HEK293 (cell line): ENCODE data around the gene THRAP3.

ENCODE experiments used
- AEBP2 ChIP-seq: fragments of 450-650 bp; formaldehyde crosslinking; IDR thresholded peaks from 2 replicates; pipeline ENCODE4 v1.5.1; 2016; ENCODE audit warnings: missing biosample characterization, missing genetic modification characterization, borderline replicate concordance
- EGR2 ChIP-seq: fragments of 450-650 bp; formaldehyde crosslinking; IDR thresholded peaks from 2 replicates; pipeline ENCODE4 v1.5.1; 2016; ENCODE audit warnings: low read depth, missing biosample characterization, missing genetic modification characterization
- GLI4 ChIP-seq: fragments of 450-650 bp; formaldehyde crosslinking; IDR thresholded peaks from 2 replicates; pipeline ENCODE4 v1.5.1; 2016; ENCODE audit warnings: missing biosample characterization, missing genetic modification characterization
- IKZF3 ChIP-seq: fragments of 450-650 bp; IDR thresholded peaks from 2 replicates; pipeline ENCODE4 v1.5.0; 2018; ENCODE audit warnings: missing biosample characterization, mild to moderate bottlenecking, missing genetic modification characterization, moderate library complexity
- KLF10 ChIP-seq: fragments of 450-650 bp; IDR thresholded peaks from 2 replicates; pipeline ENCODE4 v1.5.1; 2018; ENCODE audit warnings: missing biosample characterization, mild to moderate bottlenecking, missing genetic modification characterization
- KLF9 ChIP-seq: fragments of 450-650 bp; formaldehyde crosslinking; IDR thresholded peaks from 2 replicates; pipeline ENCODE4 v1.5.1; 2016; ENCODE audit warnings: missing biosample characterization, missing genetic modification characterization, low read depth
- YY1 ChIP-seq: fragments of 450-650 bp; formaldehyde crosslinking; IDR thresholded peaks from 2 replicates; pipeline ENCODE4 v1.5.1; 2018; ENCODE audit warnings: missing biosample characterization, missing genetic modification characterization
- ZBTB11 ChIP-seq: fragments of 450-650 bp; formaldehyde crosslinking; conservative IDR thresholded peaks from 2 replicates; pipeline ENCODE4 v1.5.1; 2016; ENCODE audit warnings: low read depth, missing biosample characterization, missing genetic modification characterization
- ZBTB8A ChIP-seq: fragments of 450-650 bp; formaldehyde crosslinking; IDR thresholded peaks from 2 replicates; pipeline ENCODE4 v1.5.1; 2016; ENCODE audit warnings: missing biosample characterization, missing genetic modification characterization
- ZEB2 ChIP-seq: fragments of 450-650 bp; formaldehyde crosslinking; IDR thresholded peaks from 2 replicates; pipeline ENCODE4 v1.5.1; 2016; ENCODE audit warnings: missing biosample characterization, missing genetic modification characterization
- ZNF2 ChIP-seq: fragments of 450-650 bp; formaldehyde crosslinking; IDR thresholded peaks from 2 replicates; pipeline ENCODE4 v1.5.1; 2016; ENCODE audit warnings: missing biosample characterization, missing genetic modification characterization
- ZNF292 ChIP-seq: fragments of 450-650 bp; formaldehyde crosslinking; IDR thresholded peaks from 2 replicates; pipeline ENCODE4 v1.5.1; 2016; ENCODE audit warnings: low read depth, missing biosample characterization, missing genetic modification characterization, borderline replicate concordance
- ZNF362 ChIP-seq: fragments of 450-650 bp; formaldehyde crosslinking; IDR thresholded peaks from 2 replicates; pipeline ENCODE4 v1.5.1; 2016; ENCODE audit warnings: missing biosample characterization, missing genetic modification characterization
- ZNF513 ChIP-seq: fragments of 450-650 bp; IDR thresholded peaks from 2 replicates; pipeline ENCODE4 v1.5.1; 2018; ENCODE audit warnings: missing biosample characterization, missing genetic modification characterization
- ZNF600 ChIP-seq: fragments of 450-650 bp; formaldehyde crosslinking; IDR thresholded peaks from 2 replicates; pipeline ENCODE4 v1.5.1; 2016; ENCODE audit warnings: missing biosample characterization, missing genetic modification characterization
- ZNF623 ChIP-seq: fragments of 450-650 bp; formaldehyde crosslinking; IDR thresholded peaks from 2 replicates; pipeline ENCODE4 v1.5.1; 2016; ENCODE audit warnings: missing biosample characterization, missing genetic modification characterization
- ZNF792 ChIP-seq: fragments of 450-650 bp; formaldehyde crosslinking; IDR thresholded peaks from 2 replicates; pipeline ENCODE4 v1.5.1; 2016; ENCODE audit warnings: missing biosample characterization, missing genetic modification characterization
- ZNF830 ChIP-seq: fragments of 450-650 bp; IDR thresholded peaks from 2 replicates; pipeline ENCODE4 v1.5.0; 2018; ENCODE audit warnings: missing biosample characterization, missing genetic modification characterization, low read depth, mild to moderate bottlenecking, moderate library complexity
- ZNF837 ChIP-seq: fragments of 450-650 bp; formaldehyde crosslinking; IDR thresholded peaks from 2 replicates; pipeline ENCODE4 v1.5.1; 2016; ENCODE audit warnings: missing biosample characterization, missing genetic modification characterization
- TF ChIP-seq, protein P1 (sequence below): fragments of 450-650 bp; formaldehyde crosslinking; IDR thresholded peaks from 2 replicates; pipeline ENCODE4 v1.5.1; 2016; ENCODE audit warnings: missing biosample characterization, missing genetic modification characterization
- TF ChIP-seq, protein P2 (sequence below): fragments of 450-650 bp; formaldehyde crosslinking; IDR thresholded peaks from 2 replicates; pipeline ENCODE4 v1.5.0; 2017; ENCODE audit warnings: missing biosample characterization, missing genetic modification characterization, borderline replicate concordance
- TF ChIP-seq, protein P3 (sequence below): fragments of 450-650 bp; formaldehyde crosslinking; IDR thresholded peaks from 2 replicates; pipeline ENCODE4 v1.5.1; 2016; ENCODE audit warnings: missing biosample characterization, missing genetic modification characterization
- TF ChIP-seq, protein P4 (sequence below): fragments of 450-650 bp; formaldehyde crosslinking; IDR thresholded peaks from 2 replicates; pipeline ENCODE4 v1.5.1; 2016; ENCODE audit warnings: missing biosample characterization, missing genetic modification characterization

The THRAP3 gene

GRCh38 chr1:36306210-36306901, 82.1 kb downstream of the THRAP3 start, which contains the start of gene SH3D21 (continued):
- TF ChIP-seq ZNF513 (tag by site-specific recombination) (no peak), ZNF292 (tag by site-specific recombination) (no peak), ZNF2 (tag by site-specific recombination) (peak; percentile 53; the same call in 1 of the 2 replicates), AEBP2 (tag by site-specific recombination) (no peak), KLF10 (peak; percentile 40; the same call in 1 of the 2 replicates), YY1 (tag by site-specific recombination) (0 out of 2 replicates have a peak, but pooled peaks have one; percentile 37), ZBTB8A (tag by site-specific recombination) (peak; percentile 86), ZNF600 (tag by site-specific recombination) (peak; percentile 73), ZNF623 (tag by site-specific recombination) (no peak), GLI4 (tag by site-specific recombination) (no peak), ZEB2 (peak; percentile 43; the same call in 1 of the 2 replicates), ZNF830 (tag by site-specific recombination) (no peak), ZNF792 (tag by site-specific recombination) (no peak), KLF9 (tag by site-specific recombination) (peak; percentile 72), EGR2 (tag by site-specific recombination) (peak; percentile 85), ZNF837 (tag by site-specific recombination) (peak; percentile 64; the same call in 1 of the 2 replicates), ZNF362 (tag by site-specific recombination) (no peak), IKZF3 (tag by site-specific recombination) (0 out of 2 replicates have a peak, but pooled peaks have one; percentile 15), ZBTB11 (tag by site-specific recombination) (no peak)
- TF ChIP-seq, protein P1, sequence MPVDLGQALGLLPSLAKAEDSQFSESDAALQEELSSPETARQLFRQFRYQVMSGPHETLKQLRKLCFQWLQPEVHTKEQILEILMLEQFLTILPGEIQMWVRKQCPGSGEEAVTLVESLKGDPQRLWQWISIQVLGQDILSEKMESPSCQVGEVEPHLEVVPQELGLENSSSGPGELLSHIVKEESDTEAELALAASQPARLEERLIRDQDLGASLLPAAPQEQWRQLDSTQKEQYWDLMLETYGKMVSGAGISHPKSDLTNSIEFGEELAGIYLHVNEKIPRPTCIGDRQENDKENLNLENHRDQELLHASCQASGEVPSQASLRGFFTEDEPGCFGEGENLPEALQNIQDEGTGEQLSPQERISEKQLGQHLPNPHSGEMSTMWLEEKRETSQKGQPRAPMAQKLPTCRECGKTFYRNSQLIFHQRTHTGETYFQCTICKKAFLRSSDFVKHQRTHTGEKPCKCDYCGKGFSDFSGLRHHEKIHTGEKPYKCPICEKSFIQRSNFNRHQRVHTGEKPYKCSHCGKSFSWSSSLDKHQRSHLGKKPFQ (tag by site-specific recombination) = no peak
- TF ChIP-seq, protein P2, sequence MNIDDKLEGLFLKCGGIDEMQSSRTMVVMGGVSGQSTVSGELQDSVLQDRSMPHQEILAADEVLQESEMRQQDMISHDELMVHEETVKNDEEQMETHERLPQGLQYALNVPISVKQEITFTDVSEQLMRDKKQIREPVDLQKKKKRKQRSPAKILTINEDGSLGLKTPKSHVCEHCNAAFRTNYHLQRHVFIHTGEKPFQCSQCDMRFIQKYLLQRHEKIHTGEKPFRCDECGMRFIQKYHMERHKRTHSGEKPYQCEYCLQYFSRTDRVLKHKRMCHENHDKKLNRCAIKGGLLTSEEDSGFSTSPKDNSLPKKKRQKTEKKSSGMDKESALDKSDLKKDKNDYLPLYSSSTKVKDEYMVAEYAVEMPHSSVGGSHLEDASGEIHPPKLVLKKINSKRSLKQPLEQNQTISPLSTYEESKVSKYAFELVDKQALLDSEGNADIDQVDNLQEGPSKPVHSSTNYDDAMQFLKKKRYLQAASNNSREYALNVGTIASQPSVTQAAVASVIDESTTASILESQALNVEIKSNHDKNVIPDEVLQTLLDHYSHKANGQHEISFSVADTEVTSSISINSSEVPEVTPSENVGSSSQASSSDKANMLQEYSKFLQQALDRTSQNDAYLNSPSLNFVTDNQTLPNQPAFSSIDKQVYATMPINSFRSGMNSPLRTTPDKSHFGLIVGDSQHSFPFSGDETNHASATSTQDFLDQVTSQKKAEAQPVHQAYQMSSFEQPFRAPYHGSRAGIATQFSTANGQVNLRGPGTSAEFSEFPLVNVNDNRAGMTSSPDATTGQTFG = no peak
- TF ChIP-seq, protein P3, sequence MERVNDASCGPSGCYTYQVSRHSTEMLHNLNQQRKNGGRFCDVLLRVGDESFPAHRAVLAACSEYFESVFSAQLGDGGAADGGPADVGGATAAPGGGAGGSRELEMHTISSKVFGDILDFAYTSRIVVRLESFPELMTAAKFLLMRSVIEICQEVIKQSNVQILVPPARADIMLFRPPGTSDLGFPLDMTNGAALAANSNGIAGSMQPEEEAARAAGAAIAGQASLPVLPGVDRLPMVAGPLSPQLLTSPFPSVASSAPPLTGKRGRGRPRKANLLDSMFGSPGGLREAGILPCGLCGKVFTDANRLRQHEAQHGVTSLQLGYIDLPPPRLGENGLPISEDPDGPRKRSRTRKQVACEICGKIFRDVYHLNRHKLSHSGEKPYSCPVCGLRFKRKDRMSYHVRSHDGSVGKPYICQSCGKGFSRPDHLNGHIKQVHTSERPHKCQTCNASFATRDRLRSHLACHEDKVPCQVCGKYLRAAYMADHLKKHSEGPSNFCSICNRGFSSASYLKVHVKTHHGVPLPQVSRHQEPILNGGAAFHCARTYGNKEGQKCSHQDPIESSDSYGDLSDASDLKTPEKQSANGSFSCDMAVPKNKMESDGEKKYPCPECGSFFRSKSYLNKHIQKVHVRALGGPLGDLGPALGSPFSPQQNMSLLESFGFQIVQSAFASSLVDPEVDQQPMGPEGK (tag by site-specific recombination) = peak; percentile 74
- TF ChIP-seq, protein P4, sequence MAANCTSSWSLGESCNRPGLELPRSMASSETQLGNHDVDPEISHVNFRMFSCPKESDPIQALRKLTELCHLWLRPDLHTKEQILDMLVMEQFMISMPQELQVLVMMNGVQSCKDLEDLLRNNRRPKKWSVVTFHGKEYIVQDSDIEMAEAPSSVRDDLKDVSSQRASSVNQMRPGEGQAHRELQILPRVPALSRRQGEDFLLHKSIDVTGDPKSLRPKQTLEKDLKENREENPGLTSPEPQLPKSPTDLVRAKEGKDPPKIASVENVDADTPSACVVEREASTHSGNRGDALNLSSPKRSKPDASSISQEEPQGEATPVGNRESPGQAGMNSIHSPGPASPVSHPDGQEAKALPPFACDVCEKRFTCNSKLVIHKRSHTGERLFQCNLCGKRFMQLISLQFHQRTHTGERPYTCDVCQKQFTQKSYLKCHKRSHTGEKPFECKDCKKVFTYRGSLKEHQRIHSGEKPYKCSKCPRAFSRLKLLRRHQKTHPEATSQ (tag by site-specific recombination) = peak; percentile 10; the same call in 1 of the 2 replicates
